IPS-15b (cell line): ENCODE data around the gene SELENOM.

ENCODE experiments used
- H3K27me3 ChIP-seq: one replicate; pipeline ENCODE4 v1.6.1; 2013; ENCODE audit warnings: low read length; ENCODE audit not compliant: control insufficient read depth, insufficient read depth
- H3K36me3 ChIP-seq: one replicate; pipeline ENCODE4 v1.6.1; 2013; ENCODE audit warnings: low read length; ENCODE audit not compliant: control insufficient read depth, insufficient read depth
- H3K4me1 ChIP-seq: one replicate; pipeline ENCODE4 v1.6.1; 2013; ENCODE audit warnings: mild to moderate bottlenecking, low read length; ENCODE audit not compliant: control insufficient read depth, insufficient read depth
- H3K4me3 ChIP-seq: one replicate; pipeline ENCODE4 v1.5.1; 2013; ENCODE audit warnings: low read depth, low read length
- H3K9ac ChIP-seq: one replicate; pipeline ENCODE4 v1.6.1; 2013; ENCODE audit warnings: low read depth, mild to moderate bottlenecking, low read length
- H3K9me3 ChIP-seq: one replicate; pipeline ENCODE4 v1.6.1; 2013; ENCODE audit warnings: mild to moderate bottlenecking, low read length; ENCODE audit not compliant: control insufficient read depth, insufficient read depth

The SELENOM gene

GRCh38 chr22:31094741-31095140, 12.6 kb downstream of the SELENOM start:
- no peak overlapping the region for H3K4me3 ChIP-seq
- H3K36me3 ChIP-seq: peaks cover 8% of the 10 kb centered on the region
- no peaks in the 10 kb centered on the region for H3K9me3 ChIP-seq
- H3K4me1 ChIP-seq: peaks cover 8% of the 10 kb centered on the region
- peaks cover 3% of the 10 kb centered on the region for H3K27me3 ChIP-seq
- H3K9ac ChIP-seq: no peak overlapping the region

- Histone ChIP-seq H3K4me3 (no peak overlapping the region), H3K36me3 (peaks cover 5% of the 10 kb centered on the region), H3K4me1 (peaks cover 6% of the 10 kb centered on the region), H3K9me3 (no peaks in the 10 kb centered on the region), H3K27me3 (peaks cover under 1% of the 10 kb centered on the region), H3K9ac (no peak overlapping the region)
These were observed 13.3 kb downstream of the SELENOM start for GRCh38 chr22:31094021-31094551.

- H3K36me3 ChIP-seq: peaks cover 10% of the 10 kb centered on the region
- H3K4me3 ChIP-seq: no peak overlapping the region
- H3K9ac ChIP-seq: no peak overlapping the region
- peaks cover 3% of the 10 kb centered on the region for H3K4me1 ChIP-seq
- H3K9me3 ChIP-seq: no peaks in the 10 kb centered on the region
- no peaks in the 10 kb centered on the region for H3K27me3 ChIP-seq
These were observed 14.1 kb downstream of the SELENOM start for GRCh38 chr22:31093086-31093850.

GRCh38 chr22:31092161-31092560, 15.2 kb downstream of the SELENOM start:
- H3K4me1 ChIP-seq: no peaks in the 10 kb centered on the region
- H3K4me3 ChIP-seq: no peak overlapping the region
- no peaks in the 10 kb centered on the region for H3K27me3 ChIP-seq
- no peaks in the 10 kb centered on the region for H3K9me3 ChIP-seq
- peaks cover 15% of the 10 kb centered on the region for H3K36me3 ChIP-seq
- H3K9ac ChIP-seq: no peak overlapping the region

- H3K36me3 ChIP-seq: peaks cover 15% of the 10 kb centered on the region
- no peaks in the 10 kb centered on the region for H3K9me3 ChIP-seq
- no peak overlapping the region for H3K9ac ChIP-seq
- no peak overlapping the region for H3K4me3 ChIP-seq
- H3K27me3 ChIP-seq: no peaks in the 10 kb centered on the region
- no peaks in the 10 kb centered on the region for H3K4me1 ChIP-seq
These were observed 16.0 kb downstream of the SELENOM start for GRCh38 chr22:31091106-31091975.

- Histone ChIP-seq H3K36me3 (peaks cover 15% of the 10 kb centered on the region), H3K27me3 (no peaks in the 10 kb centered on the region), H3K9ac (no peak overlapping the region), H3K9me3 (no peaks in the 10 kb centered on the region), H3K4me3 (no peak overlapping the region), H3K4me1 (peaks cover 2% of the 10 kb centered on the region)
These were observed 16.9 kb downstream of the SELENOM start for GRCh38 chr22:31090217-31091085.

- Histone ChIP-seq H3K4me1 (peaks cover 2% of the 10 kb centered on the region), H3K9me3 (no peaks in the 10 kb centered on the region), H3K36me3 (peaks cover 15% of the 10 kb centered on the region), H3K27me3 (no peaks in the 10 kb centered on the region), H3K9ac (no peak overlapping the region), H3K4me3 (no peak overlapping the region)
These were observed 17.9 kb downstream of the SELENOM start for GRCh38 chr22:31089160-31090100.

GRCh38 chr22:31088233-31088986, 19.0 kb downstream of the SELENOM start:
- peaks cover 2% of the 10 kb centered on the region for H3K4me1 ChIP-seq
- peaks cover 15% of the 10 kb centered on the region for H3K36me3 ChIP-seq
- no peak overlapping the region for H3K9ac ChIP-seq

GRCh38 chr22:31087744-31088215, 19.6 kb downstream of the SELENOM start:
- H3K9ac ChIP-seq: no peak overlapping the region
- H3K9me3 ChIP-seq: no peaks in the 10 kb centered on the region
- no peak overlapping the region for H3K4me3 ChIP-seq
- no peaks in the 10 kb centered on the region for H3K27me3 ChIP-seq
- H3K4me1 ChIP-seq: peaks cover 5% of the 10 kb centered on the region
- peaks cover 15% of the 10 kb centered on the region for H3K36me3 ChIP-seq

More at GRCh38 chr22:31088233-31088986, 19.0 kb downstream of the SELENOM start:
- Histone ChIP-seq H3K9me3 (no peaks in the 10 kb centered on the region), H3K27me3 (no peaks in the 10 kb centered on the region), H3K4me3 (no peak overlapping the region)
